Measurements from ENCODE around the gene DNAJA2.

DNA sequence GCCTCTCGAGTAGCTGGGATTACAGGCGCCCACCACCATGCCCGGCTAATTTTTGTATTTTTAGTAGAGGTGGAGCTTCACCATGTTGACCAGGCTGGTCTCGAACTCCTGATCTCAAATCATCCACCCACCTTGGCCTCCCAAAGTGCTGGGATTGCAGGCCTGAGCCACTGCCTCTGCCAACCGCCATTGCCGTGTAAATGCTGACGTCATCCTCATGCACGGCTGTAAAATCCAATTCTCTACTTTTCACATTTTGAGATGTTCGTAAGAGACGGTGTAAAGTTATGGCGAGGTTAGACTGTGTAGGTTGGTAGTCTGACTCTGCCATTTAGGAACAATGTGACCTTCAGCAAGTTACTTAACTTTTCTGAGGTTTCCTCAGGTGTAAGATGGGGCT is 1.7 kb upstream of the DNAJA2 start:
- TF ChIP-seq, protein P1, sequence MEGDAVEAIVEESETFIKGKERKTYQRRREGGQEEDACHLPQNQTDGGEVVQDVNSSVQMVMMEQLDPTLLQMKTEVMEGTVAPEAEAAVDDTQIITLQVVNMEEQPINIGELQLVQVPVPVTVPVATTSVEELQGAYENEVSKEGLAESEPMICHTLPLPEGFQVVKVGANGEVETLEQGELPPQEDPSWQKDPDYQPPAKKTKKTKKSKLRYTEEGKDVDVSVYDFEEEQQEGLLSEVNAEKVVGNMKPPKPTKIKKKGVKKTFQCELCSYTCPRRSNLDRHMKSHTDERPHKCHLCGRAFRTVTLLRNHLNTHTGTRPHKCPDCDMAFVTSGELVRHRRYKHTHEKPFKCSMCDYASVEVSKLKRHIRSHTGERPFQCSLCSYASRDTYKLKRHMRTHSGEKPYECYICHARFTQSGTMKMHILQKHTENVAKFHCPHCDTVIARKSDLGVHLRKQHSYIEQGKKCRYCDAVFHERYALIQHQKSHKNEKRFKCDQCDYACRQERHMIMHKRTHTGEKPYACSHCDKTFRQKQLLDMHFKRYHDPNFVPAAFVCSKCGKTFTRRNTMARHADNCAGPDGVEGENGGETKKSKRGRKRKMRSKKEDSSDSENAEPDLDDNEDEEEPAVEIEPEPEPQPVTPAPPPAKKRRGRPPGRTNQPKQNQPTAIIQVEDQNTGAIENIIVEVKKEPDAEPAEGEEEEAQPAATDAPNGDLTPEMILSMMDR (IDR thresholded peaks at IDR 0.05): no peak
- TF ChIP-seq POLR2A (IDR thresholded peaks at IDR 0.05) (no peak), EP300 (IDR thresholded peaks at IDR 0.05) (no peak)

All from sigmoid colon (tissue), 4 donors.